Measurements from ENCODE around the gene KIF1B.
A peak's percentile ranks its signal among the peaks of the same experiment; 100 is the strongest.
"Not testable (repeated sequence)": the region's sequence is repeated elsewhere in the genome, so short reads cannot be mapped to it uniquely, and the experiment has no call there.

The KIF1B gene

GRCh38 chr1:10185759-10186158, 24.6 kb upstream of the KIF1B start:
- peaks cover 8% of the 10 kb centered on the region for H3K36me3 Mint-ChIP-seq
- H3K9me3 Mint-ChIP-seq: peaks cover 3% of the 10 kb centered on the region
- ATAC-seq (ENCODE audit: low read depth): no peak
- peaks cover 5% of the 10 kb centered on the region for H3K4me1 Mint-ChIP-seq
- no peak overlapping the region for H3K27ac Mint-ChIP-seq
- H3K27me3 Mint-ChIP-seq: no peaks in the 10 kb centered on the region
- H3K4me3 Mint-ChIP-seq: no peak overlapping the region
- no peak for DNase-seq (ENCODE audit: low spot score in 2 of 2)

GRCh38 chr1:10186331-10187025, 23.9 kb upstream of the KIF1B start:
- no peaks in the 10 kb centered on the region for H3K27me3 Mint-ChIP-seq
- no peak for ATAC-seq (ENCODE audit: low read depth)
- no peak overlapping the region for H3K4me3 Mint-ChIP-seq
- peaks cover 3% of the 10 kb centered on the region for H3K9me3 Mint-ChIP-seq
- H3K36me3 Mint-ChIP-seq: peaks cover 7% of the 10 kb centered on the region
- H3K27ac Mint-ChIP-seq: no peak overlapping the region
- peaks cover 5% of the 10 kb centered on the region for H3K4me1 Mint-ChIP-seq
- no peak for DNase-seq (ENCODE audit: low spot score in 2 of 2)

- Mint-ChIP-seq H3K4me1 (peaks cover 5% of the 10 kb centered on the region), H3K36me3 (peaks cover 7% of the 10 kb centered on the region), H3K9me3 (peaks cover 3% of the 10 kb centered on the region), H3K4me3 (no peak overlapping the region), H3K27ac (no peak overlapping the region), H3K27me3 (no peaks in the 10 kb centered on the region)
- ATAC-seq (ENCODE audit: low read depth) (no peak), DNase-seq (ENCODE audit: low spot score in 2 of 2) (no peak)
These were observed 23.4 kb upstream of the KIF1B start for GRCh38 chr1:10187026-10187334.

GRCh38 chr1:10188133-10188650, 22.2 kb upstream of the KIF1B start:
- no peak for DNase-seq (ENCODE audit: low spot score in 2 of 2)
- no peak overlapping the region for H3K4me3 Mint-ChIP-seq

GRCh38 chr1:10189659-10190058, 20.7 kb upstream of the KIF1B start:
- DNase-seq (ENCODE audit: low spot score in 2 of 2) (no peak), ATAC-seq (ENCODE audit: low read depth) (peak; percentile 76)
- Mint-ChIP-seq H3K27me3 (peaks cover 2% of the 10 kb centered on the region), H3K9me3 (peaks cover 3% of the 10 kb centered on the region), H3K27ac (no peak overlapping the region), H3K4me3 (no peak overlapping the region), H3K36me3 (no peaks in the 10 kb centered on the region), H3K4me1 (peaks cover 5% of the 10 kb centered on the region)

More at GRCh38 chr1:10188133-10188650, 22.2 kb upstream of the KIF1B start:
- Mint-ChIP-seq H3K4me1 (peaks cover 5% of the 10 kb centered on the region), H3K27me3 (no peaks in the 10 kb centered on the region), H3K36me3 (peaks cover 5% of the 10 kb centered on the region), H3K9me3 (peaks cover 3% of the 10 kb centered on the region), H3K27ac (no peak overlapping the region)
- no peak for ATAC-seq (ENCODE audit: low read depth)

- ATAC-seq (ENCODE audit: low read depth) (no peak), DNase-seq (ENCODE audit: low spot score in 2 of 2) (no peak)
- no peak overlapping the region for H3K4me3 Mint-ChIP-seq
- no peak overlapping the region for H3K27ac Mint-ChIP-seq
- H3K9me3 Mint-ChIP-seq: peaks cover 3% of the 10 kb centered on the region
- H3K4me1 Mint-ChIP-seq: peaks cover 5% of the 10 kb centered on the region
- no peaks in the 10 kb centered on the region for H3K36me3 Mint-ChIP-seq
- peaks cover 2% of the 10 kb centered on the region for H3K27me3 Mint-ChIP-seq
These were observed 18.1 kb upstream of the KIF1B start for GRCh38 chr1:10192263-10192662.

GRCh38 chr1:10193288-10193687, 17.1 kb upstream of the KIF1B start:
- Mint-ChIP-seq H3K4me3 (no peak overlapping the region), H3K9me3 (peaks cover 3% of the 10 kb centered on the region), H3K27ac (no peak overlapping the region), H3K36me3 (no peaks in the 10 kb centered on the region), H3K27me3 (peaks cover 3% of the 10 kb centered on the region), H3K4me1 (peaks cover 5% of the 10 kb centered on the region)
- DNase-seq (ENCODE audit: low spot score in 2 of 2) (no peak), ATAC-seq (ENCODE audit: low read depth) (no peak)

GRCh38 chr1:10195570-10195969, 14.8 kb upstream of the KIF1B start:
- Mint-ChIP-seq H3K4me1 (no peaks in the 10 kb centered on the region), H3K4me3 (no peak overlapping the region), H3K27ac (no peak overlapping the region), H3K27me3 (peaks cover 4% of the 10 kb centered on the region), H3K9me3 (no peaks in the 10 kb centered on the region), H3K36me3 (no peaks in the 10 kb centered on the region)
- ATAC-seq (ENCODE audit: low read depth): no peak
- DNase-seq (ENCODE audit: low spot score in 2 of 2): no peak

GRCh38 chr1:10196976-10197375, 13.4 kb upstream of the KIF1B start:
- no peak overlapping the region for H3K27ac Mint-ChIP-seq
- H3K4me1 Mint-ChIP-seq: no peaks in the 10 kb centered on the region
- no peak for DNase-seq (ENCODE audit: low spot score in 2 of 2)
- no peak overlapping the region for H3K4me3 Mint-ChIP-seq
- peaks cover 4% of the 10 kb centered on the region for H3K27me3 Mint-ChIP-seq
- H3K9me3 Mint-ChIP-seq: no peaks in the 10 kb centered on the region
- no peaks in the 10 kb centered on the region for H3K36me3 Mint-ChIP-seq
- no peak for ATAC-seq (ENCODE audit: low read depth)

- ATAC-seq (ENCODE audit: low read depth): no peak
- Mint-ChIP-seq H3K4me1 (no peaks in the 10 kb centered on the region), H3K27me3 (peaks cover 2% of the 10 kb centered on the region)
These were observed 9.8 kb upstream of the KIF1B start for GRCh38 chr1:10200620-10201019.

GRCh38 chr1:10204003-10204642, 6.2 kb upstream of the KIF1B start:
- peaks cover 1% of the 10 kb centered on the region for H3K27me3 Mint-ChIP-seq
- DNase-seq (ENCODE audit: low spot score in 2 of 2) (no peak), ATAC-seq (ENCODE audit: low read depth) (no peak)
- H3K27ac Mint-ChIP-seq: no peak overlapping the region
- no peak overlapping the region for H3K4me3 Mint-ChIP-seq
- peaks cover 5% of the 10 kb centered on the region for H3K4me1 Mint-ChIP-seq
- H3K36me3 Mint-ChIP-seq: no peaks in the 10 kb centered on the region
- H3K9me3 Mint-ChIP-seq: no peaks in the 10 kb centered on the region

More at GRCh38 chr1:10200620-10201019, 9.8 kb upstream of the KIF1B start:
- Mint-ChIP-seq H3K36me3 (no peaks in the 10 kb centered on the region), H3K4me3 (no peak overlapping the region), H3K27ac (no peak overlapping the region), H3K9me3 (no peaks in the 10 kb centered on the region)
- DNase-seq (ENCODE audit: low spot score in 2 of 2): no peak

GRCh38 chr1:10205206-10205605, 5.2 kb upstream of the KIF1B start:
- H3K27ac Mint-ChIP-seq; DNase-seq (ENCODE audit: low spot score in 2 of 2); H3K4me3 Mint-ChIP-seq; H3K27me3 Mint-ChIP-seq; ATAC-seq (ENCODE audit: low read depth); H3K36me3 Mint-ChIP-seq; H3K9me3 Mint-ChIP-seq; H3K4me1 Mint-ChIP-seq: not testable (repeated sequence)

- Mint-ChIP-seq H3K4me3 (no peak overlapping the region), H3K4me1 (peaks cover 22% of the 10 kb centered on the region), H3K36me3 (no peaks in the 10 kb centered on the region), H3K9me3 (no peaks in the 10 kb centered on the region), H3K27ac (no peak overlapping the region), H3K27me3 (peaks cover 1% of the 10 kb centered on the region)
- DNase-seq (ENCODE audit: low spot score in 2 of 2) (no peak), ATAC-seq (ENCODE audit: low read depth) (no peak)
These were observed 2.6 kb upstream of the KIF1B start for GRCh38 chr1:10207810-10208209.

GRCh38 chr1:10208537-10208936, 1.8 kb upstream of the KIF1B start:
- peak; percentile 49 for ATAC-seq (ENCODE audit: low read depth)
- H3K9me3 Mint-ChIP-seq: no peaks in the 10 kb centered on the region
- peaks cover 1% of the 10 kb centered on the region for H3K27me3 Mint-ChIP-seq
- H3K36me3 Mint-ChIP-seq: no peaks in the 10 kb centered on the region
- peak overlapping the region; percentile 68 for H3K4me3 Mint-ChIP-seq
- H3K27ac Mint-ChIP-seq: peak overlapping the region; percentile 79
- peaks cover 23% of the 10 kb centered on the region for H3K4me1 Mint-ChIP-seq
- peak in 1 of 2 donors; percentile 39 for DNase-seq (ENCODE audit: low spot score in 2 of 2)

- Mint-ChIP-seq H3K27me3 (peaks cover 1% of the 10 kb centered on the region), H3K4me3 (peak overlapping the region; percentile 90), H3K9me3 (no peaks in the 10 kb centered on the region), H3K36me3 (no peaks in the 10 kb centered on the region), H3K27ac (peak overlapping the region; percentile 78), H3K4me1 (peaks cover 24% of the 10 kb centered on the region)
- ATAC-seq (ENCODE audit: low read depth): no peak
- DNase-seq (ENCODE audit: low spot score in 2 of 2): no peak
These were observed 823 bp upstream of the KIF1B start for GRCh38 chr1:10209590-10209904.
